HEK293T (cell line): ENCODE measurements around the gene NR0B1.

Experiments used
- BHLHE40 ChIP-seq: fragments of 450-650 bp; IDR thresholded peaks from 2 replicates; pipeline ENCODE4 v1.6.1; 2016; ENCODE audit warnings: mild to moderate bottlenecking, moderate library complexity, borderline replicate concordance
- FOXA1 ChIP-seq: fragments of 450-650 bp; IDR thresholded peaks from 2 replicates; pipeline ENCODE4 v1.6.1; 2016; ENCODE audit warnings: mild to moderate bottlenecking
- FOXK2 ChIP-seq: fragments of 450-650 bp; IDR thresholded peaks from 2 replicates; pipeline ENCODE4 v1.6.1; 2016; ENCODE audit warnings: mild to moderate bottlenecking
- HDGF ChIP-seq: fragments of 450-650 bp; IDR thresholded peaks from 2 replicates; pipeline ENCODE4 v1.6.1; 2017; ENCODE audit warnings: antibody characterized with exemption, borderline replicate concordance
- LEF1 ChIP-seq: fragments of 450-650 bp; IDR thresholded peaks from 2 replicates; pipeline ENCODE4 v1.6.1; 2017; ENCODE audit warnings: mild to moderate bottlenecking, borderline replicate concordance
- SP1 ChIP-seq: fragments of 450-650 bp; IDR thresholded peaks from 2 replicates; pipeline ENCODE4 v1.6.1; 2017

DNA sequence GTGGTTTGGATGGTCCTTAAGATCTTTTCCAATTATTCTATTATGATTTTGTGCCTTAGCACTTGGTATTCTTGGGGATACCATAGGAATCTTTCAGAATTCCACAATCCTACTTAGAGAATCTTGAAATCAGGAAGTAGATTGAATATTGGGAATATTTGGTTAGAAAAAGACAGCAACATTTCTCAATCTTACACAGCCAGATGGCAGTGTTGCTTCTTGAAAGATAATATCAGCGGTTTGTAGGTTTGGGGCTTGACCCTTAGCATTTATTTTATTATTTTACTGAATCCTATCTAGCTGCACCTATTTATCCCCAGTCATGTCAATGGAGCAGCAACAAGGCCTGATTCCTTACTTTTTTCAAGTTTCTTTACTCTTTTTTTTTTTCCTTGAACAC lies 33.7 kb downstream of the NR0B1 start:
- TF ChIP-seq FOXK2 (no peak), SP1 (no peak), LEF1 (no peak), BHLHE40 (no peak), FOXA1 (no peak), HDGF (no peak)
